Mesenchymal stem cell (in vitro differentiated cells and primary cell): ENCODE results near the gene C11orf52.

Experiments
- DNase-seq: peaks from one replicate; pipeline ENCODE4 v3.0.0-alpha.2; 2013
- H2AFZ ChIP-seq: one replicate; pipeline ENCODE4 v1.6.1; 2013; ENCODE audit warnings: low read depth, mild to moderate bottlenecking, control low read depth, inconsistent platforms, low read length, moderate library complexity
- H2AK5ac ChIP-seq: 2 replicates; pipeline ENCODE4 v1.6.1; 2013; ENCODE audit warnings: low read length, moderate library complexity, mild to moderate bottlenecking, inconsistent platforms; ENCODE audit not compliant: severe bottlenecking
- H2BK120ac ChIP-seq: one replicate; pipeline ENCODE4 v1.6.1; 2013; ENCODE audit warnings: low read depth, mild to moderate bottlenecking, inconsistent platforms, low read length, moderate library complexity
- H2BK12ac ChIP-seq, 2 experiments: one replicate each; pipeline ENCODE4 v1.6.1; 2013; ENCODE audit warnings: inconsistent platforms in 2 of 2, low read length in 2 of 2, mild to moderate bottlenecking in 2 of 2, moderate library complexity in 2 of 2, control low read depth in 1 of 2
- H2BK15ac ChIP-seq: one replicate; pipeline ENCODE4 v1.6.1; 2013; ENCODE audit warnings: mild to moderate bottlenecking, low read depth, inconsistent platforms; ENCODE audit not compliant: poor library complexity, severe bottlenecking
- H2BK5ac ChIP-seq: 2 replicates; pipeline ENCODE4 v1.6.1; 2013; ENCODE audit warnings: low read depth, mild to moderate bottlenecking, low read length, control low read depth, inconsistent platforms; ENCODE audit not compliant: poor library complexity, severe bottlenecking
- H3K14ac ChIP-seq, 2 experiments: one replicate each; pipeline ENCODE4 v1.6.1; 2013; ENCODE audit warnings: inconsistent platforms in 2 of 2, low read length in 2 of 2, control low read depth in 1 of 2, mild to moderate bottlenecking in 1 of 2, moderate library complexity in 1 of 2
- H3K18ac ChIP-seq, 2 experiments: one replicate each; pipeline ENCODE4 v1.6.1; 2013; ENCODE audit warnings: inconsistent platforms in 2 of 2, low read length in 2 of 2, control low read depth in 1 of 2, low read depth in 1 of 2, mild to moderate bottlenecking in 1 of 2
- H3K23ac ChIP-seq, 2 experiments: one replicate each; pipeline ENCODE4 v1.6.1; 2013; ENCODE audit warnings: inconsistent platforms in 2 of 2, low read length in 2 of 2, mild to moderate bottlenecking in 2 of 2, moderate library complexity in 2 of 2, control low read depth in 1 of 2
- H3K27ac ChIP-seq: 2 replicates; pipeline ENCODE4 v1.5.1; 2013; ENCODE audit warnings: mild to moderate bottlenecking, moderate library complexity, low read length, control low read depth, inconsistent platforms; ENCODE audit not compliant: poor library complexity, severe bottlenecking
- H3K27me3 ChIP-seq, 2 experiments: 2 replicates each; pipeline versions ENCODE4 v1.6.1 to v1.7.0; 2013; ENCODE audit warnings: low read length in 2 of 2, mild to moderate bottlenecking in 2 of 2, moderate library complexity in 2 of 2, control low read depth in 1 of 2, inconsistent platforms in 1 of 2; ENCODE audit not compliant: control insufficient read depth in 1 of 2, insufficient read depth in 1 of 2
- H3K36me3 ChIP-seq, 2 experiments: 2 replicates each; pipeline versions ENCODE4 v1.6.1 to v1.7.0; 2013; ENCODE audit warnings: low read length in 2 of 2, control low read depth in 1 of 2, inconsistent platforms in 1 of 2, low read depth in 1 of 2, mild to moderate bottlenecking in 1 of 2; ENCODE audit not compliant: insufficient read depth in 2 of 2, control insufficient read depth in 1 of 2
- H3K4ac ChIP-seq, 2 experiments: one replicate each; pipeline ENCODE4 v1.6.1; 2013; ENCODE audit warnings: inconsistent platforms in 2 of 2, low read length in 2 of 2, mild to moderate bottlenecking in 2 of 2, moderate library complexity in 2 of 2, control low read depth in 1 of 2, low read depth in 1 of 2
- H3K4me1 ChIP-seq: 2 replicates; pipeline ENCODE4 v1.6.1; 2013; ENCODE audit warnings: low read depth, low read length, control low read depth; ENCODE audit not compliant: control insufficient read depth, insufficient read depth
- H3K4me2 ChIP-seq: 2 replicates; pipeline ENCODE4 v1.6.1; 2013; ENCODE audit warnings: low read length, mild to moderate bottlenecking, inconsistent platforms; ENCODE audit not compliant: poor library complexity, severe bottlenecking
- H3K4me3 ChIP-seq, 2 experiments: 2 replicates each; pipeline versions ENCODE4 v1.5.1 to v1.7.0; 2013; ENCODE audit warnings: low read length in 2 of 2, mild to moderate bottlenecking in 2 of 2, control low read depth in 1 of 2, low read depth in 1 of 2; ENCODE audit not compliant: insufficient read depth in 1 of 2
- H3K79me1 ChIP-seq: replicated peaks from 2 replicates; pipeline ENCODE4 v1.6.1; 2013; ENCODE audit warnings: mild to moderate bottlenecking, control low read depth, low read length, inconsistent platforms; ENCODE audit not compliant: poor library complexity, severe bottlenecking
- H3K9ac ChIP-seq: 2 replicates; pipeline ENCODE4 v1.7.0; 2013; ENCODE audit warnings: mild to moderate bottlenecking, low read length, moderate library complexity
- H3K9me3 ChIP-seq: 2 replicates; pipeline ENCODE4 v1.7.0; 2013; ENCODE audit warnings: mild to moderate bottlenecking, low read length; ENCODE audit not compliant: control insufficient read depth
- H4K8ac ChIP-seq: one replicate; pipeline ENCODE4 v1.6.1; 2013; ENCODE audit warnings: inconsistent platforms, mild to moderate bottlenecking, low read length, moderate library complexity
- H4K91ac ChIP-seq: one replicate; pipeline ENCODE4 v1.6.1; 2013; ENCODE audit warnings: mild to moderate bottlenecking, low read length, inconsistent platforms
- WGBS: methylation state at CpG from one replicate; pipeline ENCODE4 v1.1.7; 2013; ENCODE audit warnings: mixed read lengths; 5-methylcytosine and 5-hydroxymethylcytosine counted together

C11orf52 gene

GRCh38 chr11:111913031-111913861, 5.5 kb upstream of the C11orf52 start:
- peaks cover 0 to 17% of the 10 kb centered on the region in 2 experiments for H3K27me3 ChIP-seq
- 89% methylated on average over 24 of the region's 24 CpGs for WGBS
- H2BK120ac ChIP-seq, result no peak overlapping the region
- H3K9me3 ChIP-seq, result no peaks in the 10 kb centered on the region
- no peak overlapping the region for H3K4me2 ChIP-seq
- H4K91ac ChIP-seq, result no peak overlapping the region
- H3K79me1 ChIP-seq, result no peaks in the 10 kb centered on the region
- H3K9ac ChIP-seq, result peak overlapping the region; percentile 97
- no peak overlapping the region for H4K8ac ChIP-seq
- H2BK5ac ChIP-seq, result no peak overlapping the region
- no peak overlapping the region for H3K23ac ChIP-seq
- H2BK15ac ChIP-seq, result no peak overlapping the region
- DNase-seq, result no peak
- H3K4me1 ChIP-seq, result peaks cover 10% of the 10 kb centered on the region
- no peak overlapping the region for H2AFZ ChIP-seq
- H3K36me3 ChIP-seq, result peaks cover 0 to 42% of the 10 kb centered on the region in 2 experiments
- no peak overlapping the region for H3K4ac ChIP-seq
- H3K14ac ChIP-seq, result no peak overlapping the region
- no peak overlapping the region for H3K27ac ChIP-seq
- no peak overlapping the region for H2BK12ac ChIP-seq
- peak overlapping the region in 1 of 2 experiments; percentile 86 for H3K4me3 ChIP-seq
- H3K18ac ChIP-seq, result no peak overlapping the region
- no peak overlapping the region for H2AK5ac ChIP-seq

- H2AK5ac ChIP-seq, result no peak overlapping the region
- peaks cover 0 to 17% of the 10 kb centered on the region in 2 experiments for H3K27me3 ChIP-seq
- H3K14ac ChIP-seq, result no peak overlapping the region
- H3K23ac ChIP-seq, result no peak overlapping the region
- peaks cover 13% of the 10 kb centered on the region for H3K4me1 ChIP-seq
- H3K9ac ChIP-seq, result peak overlapping the region; percentile 97
- H3K27ac ChIP-seq, result no peak overlapping the region
- no peak overlapping the region for H2BK15ac ChIP-seq
- WGBS, result 94% methylated on average over 1 of the region's 4 CpGs
- H3K36me3 ChIP-seq, result peaks cover 0 to 34% of the 10 kb centered on the region in 2 experiments
- no peak overlapping the region for H3K18ac ChIP-seq
- no peak overlapping the region for H2AFZ ChIP-seq
- no peaks in the 10 kb centered on the region for H3K9me3 ChIP-seq
- H3K79me1 ChIP-seq, result no peaks in the 10 kb centered on the region
- H2BK12ac ChIP-seq, result no peak overlapping the region
- no peak overlapping the region for H3K4me2 ChIP-seq
- no peak overlapping the region for H4K91ac ChIP-seq
- H2BK120ac ChIP-seq, result no peak overlapping the region
- no peak overlapping the region for H2BK5ac ChIP-seq
- DNase-seq, result no peak
- H3K4ac ChIP-seq, result no peak overlapping the region
- no peak overlapping the region for H4K8ac ChIP-seq
- peak overlapping the region in 1 of 2 experiments; percentile 86 for H3K4me3 ChIP-seq
Measured at GRCh38 chr11:111913997-111914396, 4.7 kb upstream of the C11orf52 start.

- Histone ChIP-seq H3K18ac (no peak overlapping the region), H2BK15ac (no peak overlapping the region), H2BK5ac (no peak overlapping the region), H3K4me3 (no peak overlapping the region), H3K4ac (no peak overlapping the region), H3K4me2 (no peak overlapping the region), H4K8ac (no peak overlapping the region), H2BK120ac (no peak overlapping the region), H3K79me1 (no peaks in the 10 kb centered on the region), H3K9me3 (no peaks in the 10 kb centered on the region), H4K91ac (no peak overlapping the region), H3K27me3 (no peaks in the 10 kb centered on the region), H3K23ac (no peak overlapping the region), H3K27ac (no peak overlapping the region), H3K9ac (no peak overlapping the region), H3K36me3 (peaks cover 0 to 11% of the 10 kb centered on the region in 2 experiments), H2BK12ac (no peak overlapping the region), H3K4me1 (peaks cover 13% of the 10 kb centered on the region), H2AFZ (no peak overlapping the region), H3K14ac (no peak overlapping the region), H2AK5ac (no peak overlapping the region)
- WGBS, result 95% methylated on average over 1 of the region's 1 CpG
- no peak for DNase-seq
Measured at GRCh38 chr11:111916768-111917167, 1.9 kb upstream of the C11orf52 start.

GRCh38 chr11:111917312-111917711, 1.4 kb upstream of the C11orf52 start:
- no peak overlapping the region for H3K18ac ChIP-seq
- no peak overlapping the region for H3K4me3 ChIP-seq
- H3K27ac ChIP-seq, result no peak overlapping the region
- H3K4me1 ChIP-seq, result peaks cover 8% of the 10 kb centered on the region
- WGBS, result 70% methylated on average over 1 of the region's 2 CpGs
- DNase-seq, result no peak
- no peak overlapping the region for H2AK5ac ChIP-seq
- H2BK15ac ChIP-seq, result no peak overlapping the region
- no peak overlapping the region for H2AFZ ChIP-seq
- H4K91ac ChIP-seq, result no peak overlapping the region
- no peak overlapping the region for H2BK120ac ChIP-seq
- no peaks in the 10 kb centered on the region for H3K79me1 ChIP-seq
- no peak overlapping the region for H3K23ac ChIP-seq
- no peak overlapping the region for H3K4me2 ChIP-seq
- H2BK5ac ChIP-seq, result no peak overlapping the region
- no peak overlapping the region for H3K4ac ChIP-seq
- no peak overlapping the region for H3K14ac ChIP-seq
- H3K27me3 ChIP-seq, result no peaks in the 10 kb centered on the region
- H3K36me3 ChIP-seq, result peaks cover 0 to 11% of the 10 kb centered on the region in 2 experiments
- peak overlapping the region in 1 of 2 experiments; percentile 16 for H2BK12ac ChIP-seq
- H3K9me3 ChIP-seq, result no peaks in the 10 kb centered on the region
- no peak overlapping the region for H3K9ac ChIP-seq
- H4K8ac ChIP-seq, result no peak overlapping the region
